HG03439 (cell line): ENCODE results near the gene MMP17.

Source experiments
- ATAC-seq: cut with Tn5 transposase; IDR thresholded peaks from one replicate; pipeline ENCODE4 v1.9.1; 2021; ENCODE audit warnings: mild to moderate bottlenecking, moderate library complexity; ENCODE audit not compliant: unreplicated experiment

The MMP17 gene

DNA sequence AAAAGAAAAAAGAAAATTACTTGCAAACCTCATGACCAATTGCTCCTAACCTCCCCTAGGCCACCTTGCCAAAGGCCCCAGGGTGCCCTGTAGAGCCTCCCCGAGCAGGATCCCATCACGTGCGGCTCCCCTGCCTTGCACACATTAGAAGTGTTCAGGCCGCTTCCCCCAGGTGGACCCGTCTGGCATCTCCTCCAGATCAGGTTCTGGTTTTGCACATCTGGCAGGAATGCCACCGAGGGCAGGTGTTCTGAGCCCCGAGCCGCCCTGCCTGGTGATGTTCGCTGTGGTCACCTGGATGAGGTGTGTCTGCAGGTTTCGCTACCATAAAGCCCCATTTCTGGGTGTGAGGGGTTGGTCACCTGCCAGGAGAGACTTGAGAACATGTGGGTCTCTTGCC, 19.3 kb downstream of the MMP17 start:
- ATAC-seq = no peak

DNA sequence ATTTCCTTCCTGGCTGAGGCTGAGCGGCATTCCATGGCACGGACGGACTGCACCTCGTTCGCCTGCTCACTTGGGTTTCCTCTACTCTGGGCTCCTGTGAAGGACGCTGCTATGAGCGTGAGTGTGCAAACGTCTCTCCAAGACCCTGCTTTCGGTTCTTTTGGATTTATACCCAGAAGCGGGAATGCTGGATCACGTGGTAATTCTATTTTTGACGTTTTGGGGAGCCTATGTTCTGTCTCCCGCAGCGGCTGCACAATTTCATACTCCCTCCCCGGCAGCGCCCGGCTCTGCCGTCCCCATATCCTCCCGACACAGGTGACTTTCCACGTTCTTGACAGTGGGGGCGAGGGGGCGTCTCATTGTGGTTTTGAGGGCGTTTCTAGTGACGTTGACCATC, 20.6 kb downstream of the MMP17 start:
- ATAC-seq = no peak

- no peak for ATAC-seq
Observed at GRCh38 chr12:131849700-131850553, 21.7 kb downstream of the MMP17 start.

DNA sequence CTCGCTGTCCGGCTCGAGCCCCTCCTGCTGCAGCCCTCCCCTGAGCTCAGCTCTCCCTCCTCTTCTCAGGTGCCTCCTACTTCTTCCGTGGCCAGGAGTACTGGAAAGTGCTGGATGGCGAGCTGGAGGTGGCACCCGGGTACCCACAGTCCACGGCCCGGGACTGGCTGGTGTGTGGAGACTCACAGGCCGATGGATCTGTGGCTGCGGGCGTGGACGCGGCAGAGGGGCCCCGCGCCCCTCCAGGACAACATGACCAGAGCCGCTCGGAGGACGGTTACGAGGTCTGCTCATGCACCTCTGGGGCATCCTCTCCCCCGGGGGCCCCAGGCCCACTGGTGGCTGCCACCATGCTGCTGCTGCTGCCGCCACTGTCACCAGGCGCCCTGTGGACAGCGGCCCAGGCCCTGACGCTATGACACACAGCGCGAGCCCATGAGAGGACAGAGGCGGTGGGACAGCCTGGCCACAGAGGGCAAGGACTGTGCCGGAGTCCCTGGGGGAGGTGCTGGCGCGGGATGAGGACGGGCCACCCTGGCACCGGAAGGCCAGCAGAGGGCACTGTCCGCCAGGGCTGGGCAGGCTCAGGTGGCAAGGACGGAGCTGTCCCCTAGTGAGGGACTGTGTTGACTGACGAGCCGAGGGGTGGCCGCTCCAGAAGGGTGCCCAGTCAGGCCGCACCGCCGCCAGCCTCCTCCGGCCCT, 22.8 kb downstream of the MMP17 start:
- no peak for ATAC-seq

- ATAC-seq = no peak
Observed at GRCh38 chr12:131851741-131852550, 23.8 kb downstream of the MMP17 start.

DNA sequence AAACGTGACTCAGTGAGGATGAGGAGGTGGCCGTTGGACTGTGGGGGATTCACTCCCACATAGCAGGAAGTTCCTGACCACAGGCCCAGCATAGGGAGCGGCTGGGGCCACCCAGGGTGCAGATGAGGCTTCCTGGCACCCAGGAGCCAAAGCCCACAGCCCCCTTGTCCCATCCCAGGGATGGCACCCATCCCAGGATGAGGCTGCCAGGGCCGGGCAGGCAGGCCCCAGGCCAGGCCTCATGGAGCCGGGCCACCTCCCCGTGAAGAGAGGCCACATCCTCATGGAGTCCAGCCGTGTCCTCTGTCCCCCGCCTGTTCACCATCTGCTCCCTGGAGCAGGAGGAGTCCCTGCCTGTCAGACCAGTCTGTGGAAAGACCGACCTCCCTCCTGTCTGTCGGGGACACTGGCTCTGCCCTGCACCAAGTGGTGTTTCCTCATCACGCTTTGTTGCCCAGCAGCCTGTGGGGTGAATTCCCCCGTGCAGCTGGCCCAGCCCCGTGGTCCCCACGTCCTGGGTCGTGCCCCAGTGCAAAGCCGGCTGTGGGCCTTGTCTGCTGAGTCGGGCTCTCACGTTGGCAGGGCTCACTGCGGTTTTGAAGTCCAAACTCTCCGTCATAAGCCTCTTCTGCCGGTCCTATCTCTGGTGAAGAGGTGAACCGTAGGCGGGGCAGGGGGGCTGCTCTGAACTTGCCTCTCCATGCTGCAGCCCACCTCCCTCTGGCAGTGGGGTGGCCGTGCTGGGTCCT, 24.5 kb downstream of the MMP17 start:
- ATAC-seq = no peak

- no peak for ATAC-seq
Observed at GRCh38 chr12:131853832-131854797, 25.9 kb downstream of the MMP17 start.

GRCh38 chr12:131854861-131855476, 26.8 kb downstream of the MMP17 start:
- ATAC-seq = no peak

DNA sequence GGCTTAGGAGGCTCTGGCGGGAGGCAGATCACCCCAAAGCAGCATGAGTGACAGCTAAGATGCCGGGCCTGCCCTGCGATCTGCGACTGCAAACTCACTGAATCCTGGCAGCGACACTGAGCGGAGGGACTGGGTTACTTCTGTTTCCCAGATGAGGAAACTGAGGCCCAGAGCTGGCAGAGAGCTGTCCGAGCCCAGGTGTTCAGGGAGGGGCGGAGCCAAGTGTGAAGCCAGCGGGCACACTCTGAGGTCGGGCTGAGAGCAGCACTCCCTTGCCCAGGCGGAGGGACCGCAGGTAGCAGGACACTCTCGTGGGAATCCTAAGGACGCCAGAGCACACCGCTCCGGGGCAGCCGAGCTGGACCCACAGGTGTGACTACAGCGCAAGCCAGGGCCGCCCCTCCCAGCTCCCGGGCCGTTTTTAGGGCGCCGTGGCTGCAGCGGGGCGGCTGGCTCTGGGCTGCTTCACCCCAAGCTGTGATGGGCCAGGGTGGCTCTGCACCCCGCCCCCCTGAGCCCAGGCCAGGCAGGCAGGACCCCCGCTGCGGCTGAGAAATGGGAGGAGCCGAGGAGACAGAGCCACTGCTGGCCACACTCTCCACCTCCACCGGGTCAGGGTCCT, 27.4 kb downstream of the MMP17 start:
- ATAC-seq = no peak

GRCh38 chr12:131856366-131857097, 28.3 kb downstream of the MMP17 start:
- no peak for ATAC-seq

DNA sequence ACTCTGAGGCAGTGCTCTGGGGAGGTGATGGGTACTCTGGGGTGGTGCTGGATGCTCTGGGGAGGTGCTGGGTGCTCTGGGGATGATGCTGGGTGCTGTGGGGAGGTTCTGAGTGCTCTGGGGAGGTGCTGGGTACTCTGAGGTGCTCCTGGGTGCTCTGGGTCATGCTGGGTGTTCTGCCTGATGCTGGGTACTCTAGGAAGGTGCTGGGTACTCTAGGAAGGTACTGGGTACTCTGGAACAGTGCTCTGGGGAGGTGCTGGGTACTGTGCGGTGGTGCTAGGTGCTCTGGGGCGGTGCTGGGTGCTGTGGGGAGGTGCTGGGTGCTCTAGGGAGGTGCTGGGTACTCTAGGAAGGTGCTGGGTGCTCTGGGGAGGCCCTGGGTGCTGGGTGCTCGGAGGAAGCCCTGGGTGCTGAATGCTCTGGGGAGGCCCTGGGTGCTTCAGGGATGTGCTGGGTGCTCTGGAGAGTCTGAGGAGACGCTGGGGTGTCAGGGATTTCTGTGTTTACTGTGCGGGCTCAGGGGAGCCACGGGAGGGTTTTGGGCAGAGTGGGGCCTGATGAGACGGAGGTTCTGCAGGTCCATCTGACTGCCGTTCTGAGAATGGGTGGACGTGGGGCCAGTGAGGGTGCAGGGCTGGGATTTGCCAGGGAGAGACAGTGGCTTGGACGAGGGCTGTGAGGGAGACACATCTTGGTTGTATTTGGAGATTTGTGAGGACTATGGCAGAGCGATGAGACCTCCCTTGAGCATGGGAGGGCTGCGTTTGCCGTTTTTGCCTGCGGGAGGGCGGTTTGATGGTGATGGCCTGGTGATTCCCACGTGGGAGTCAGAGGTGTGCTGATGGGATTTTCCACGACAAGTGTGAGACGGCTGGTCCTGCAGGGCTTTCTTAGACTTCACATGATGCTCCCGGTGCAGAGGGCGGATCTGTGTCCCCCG, 30.0 kb downstream of the MMP17 start:
- ATAC-seq = no peak

DNA sequence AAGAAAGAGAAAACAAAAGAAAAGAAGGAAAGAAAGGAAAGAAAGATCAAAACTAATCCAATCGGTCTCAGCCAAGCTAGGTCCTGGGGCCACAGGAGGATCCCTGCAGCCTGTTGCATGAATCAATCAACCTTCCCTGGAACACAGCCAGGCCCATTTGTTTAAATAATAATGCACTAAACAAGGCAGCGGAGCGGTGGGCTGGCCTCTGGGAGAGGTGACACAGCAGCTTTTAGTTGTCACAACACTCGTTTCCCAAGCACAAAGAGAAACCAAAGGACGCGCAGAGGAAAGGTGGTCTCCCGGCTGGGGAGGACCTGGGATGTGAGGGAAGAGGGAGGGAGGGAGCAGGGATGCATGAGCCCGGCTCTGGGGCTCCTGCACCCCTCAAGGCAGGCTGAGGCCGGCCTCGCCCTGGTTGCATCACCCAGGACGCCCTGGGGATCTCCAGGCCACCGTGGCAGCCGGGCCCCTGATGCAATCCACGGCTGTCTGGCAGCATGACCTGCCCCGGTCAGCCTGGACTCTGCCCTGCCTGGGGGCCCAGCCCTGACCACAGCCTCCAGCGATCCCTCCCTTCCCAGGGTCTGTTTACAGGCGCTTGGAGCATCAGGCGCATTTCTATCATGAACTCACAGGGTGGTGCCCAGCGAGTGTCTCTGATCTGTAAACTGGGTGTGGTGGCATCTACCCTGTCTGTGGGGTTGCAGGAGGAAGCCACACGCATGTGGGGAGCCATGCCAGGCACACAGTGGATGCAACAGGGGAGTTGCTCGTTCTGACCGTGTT, 32.5 kb downstream of the MMP17 start:
- ATAC-seq = no peak

DNA sequence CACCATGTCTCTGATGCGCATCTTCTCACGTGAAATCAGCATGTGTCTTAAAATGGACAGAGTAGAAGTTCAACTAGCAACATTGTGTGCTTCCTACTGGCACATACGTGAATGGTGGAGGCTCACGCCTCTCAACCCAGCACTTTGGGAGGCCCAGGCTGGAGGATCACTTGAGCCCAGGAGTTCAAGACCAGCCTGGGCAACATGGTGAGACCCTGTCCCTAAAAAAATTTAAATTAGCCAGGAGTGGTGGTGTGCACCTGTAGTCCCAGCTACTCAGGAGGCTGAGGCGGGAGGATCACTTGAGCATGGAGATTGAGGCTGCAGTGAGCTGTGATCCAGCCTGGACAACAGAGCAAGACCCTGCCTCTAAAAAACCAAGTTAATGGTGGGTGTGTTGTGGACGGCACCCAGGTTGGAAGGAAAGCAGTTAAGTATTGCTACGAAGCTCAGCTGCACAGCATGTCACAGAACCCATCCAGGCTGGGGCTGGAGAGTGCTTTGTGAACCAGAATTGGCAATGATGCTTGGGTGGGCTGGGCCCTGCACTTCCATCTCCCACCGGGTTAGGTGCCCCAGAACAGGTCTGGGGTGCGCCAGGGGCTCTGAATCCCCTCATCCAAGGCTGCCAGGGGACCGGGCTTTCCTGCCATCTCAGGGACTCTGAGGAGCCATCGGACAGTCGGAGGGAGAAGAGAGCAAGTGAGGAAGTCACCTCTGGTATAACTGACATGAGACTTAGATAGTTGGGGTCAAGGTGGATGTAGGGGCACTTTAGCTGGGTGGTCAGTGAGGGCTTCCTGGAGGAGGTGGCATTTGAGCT, 33.3 kb downstream of the MMP17 start:
- no peak for ATAC-seq

- no peak for ATAC-seq
Observed at GRCh38 chr12:131862084-131862441, 33.9 kb downstream of the MMP17 start.

DNA sequence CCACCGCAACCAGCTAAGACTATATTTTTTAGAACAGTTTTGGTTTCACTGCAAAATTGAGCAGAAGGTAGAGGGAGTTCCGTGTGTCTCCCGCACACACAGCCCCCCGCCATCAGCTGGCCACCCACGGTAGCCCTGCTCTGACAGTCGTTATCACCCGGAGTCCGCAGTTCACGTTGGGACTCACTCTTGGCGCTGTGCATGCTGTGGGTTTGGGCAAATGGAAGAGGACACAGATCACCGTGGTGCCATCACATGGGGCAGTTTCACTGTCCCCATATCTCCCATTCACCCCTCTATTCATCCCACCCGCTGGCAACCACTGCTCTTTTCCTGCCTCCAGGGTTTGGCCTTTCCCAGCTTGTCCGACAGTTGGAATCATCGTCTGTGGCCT, 34.4 kb downstream of the MMP17 start:
- ATAC-seq = no peak
